Activated CD4-positive, alpha-beta T cell treated with anti-CD3 and anti-CD28 coated beads, Interleukin-2, Interleukin-4, amounts not matched to agents 100 ng/mL and 50 ng/mL, durations not matched to agents 16 hours and 8 hours (primary cell): ENCODE results near the gene NFYC.
"Not testable (repeated sequence)": the region's sequence is repeated elsewhere in the genome, so short reads cannot be mapped to it uniquely, and the experiment has no call there.

ENCODE experiments used
- DNase-seq: peaks from one replicate; pipeline ENCODE4 v3.0.0-alpha.2; 2020; ENCODE audit warnings: low spot score

NFYC gene

GRCh38 chr1:40706626-40707025, 15.1 kb downstream of the NFYC start:
- no peak for DNase-seq

DNA sequence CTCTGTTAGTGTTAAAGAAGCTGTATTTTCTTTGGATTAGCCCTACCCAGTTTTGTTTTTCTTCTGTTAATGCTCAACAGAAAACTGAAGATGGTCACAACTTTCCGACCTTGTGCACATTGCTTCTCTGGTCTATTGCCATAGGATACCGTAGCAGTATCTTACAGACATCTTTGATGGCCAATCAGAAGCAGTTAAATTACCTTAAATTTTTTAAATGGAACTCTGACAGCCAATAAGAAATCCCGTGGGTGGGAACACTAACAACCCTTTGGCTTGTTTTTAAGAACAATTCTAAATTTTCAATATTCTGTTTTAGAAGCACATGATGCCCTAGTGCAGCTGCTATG, 17.2 kb downstream of the NFYC start:
- peak; percentile 22 for DNase-seq

GRCh38 chr1:40709100-40709801, 17.7 kb downstream of the NFYC start:
- peak; percentile 74 for DNase-seq

- DNase-seq: no peak
Measured at GRCh38 chr1:40709802-40710278, 18.3 kb downstream of the NFYC start.

DNA sequence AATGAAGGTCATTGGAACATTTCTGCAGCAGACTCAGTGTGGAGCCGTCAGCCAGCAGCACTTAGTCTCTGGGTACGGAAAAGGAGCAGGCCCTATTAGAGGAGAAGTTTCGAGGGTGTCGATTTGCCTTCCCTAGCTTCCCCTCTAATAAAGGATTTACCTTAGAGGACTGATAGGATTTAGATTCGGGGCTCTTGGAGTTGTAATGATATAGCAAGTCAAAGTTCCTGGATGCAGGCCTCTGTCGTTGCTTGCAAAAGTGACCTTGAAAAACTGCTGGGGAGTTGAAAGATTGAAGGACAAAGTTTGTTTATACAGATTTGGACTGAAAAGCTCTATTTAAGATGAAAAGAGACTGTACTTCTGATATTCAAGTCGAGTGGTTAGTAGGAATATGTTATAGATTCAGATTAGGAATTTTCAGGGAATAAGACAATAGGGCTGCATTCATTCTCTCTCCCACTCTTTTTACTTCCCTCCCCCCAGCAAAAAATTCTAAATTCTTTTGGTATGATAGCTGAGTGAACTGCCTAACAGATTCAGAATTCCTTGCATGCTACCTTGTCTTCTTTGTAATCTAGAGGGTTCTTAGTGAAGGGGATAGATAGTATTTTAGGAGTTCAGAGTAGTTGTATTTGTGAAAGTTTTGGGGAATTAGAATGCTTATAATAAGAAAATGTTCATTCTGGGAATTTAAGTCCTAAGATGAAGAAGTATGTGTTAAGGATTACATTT, 19.2 kb downstream of the NFYC start:
- DNase-seq: no peak

DNA sequence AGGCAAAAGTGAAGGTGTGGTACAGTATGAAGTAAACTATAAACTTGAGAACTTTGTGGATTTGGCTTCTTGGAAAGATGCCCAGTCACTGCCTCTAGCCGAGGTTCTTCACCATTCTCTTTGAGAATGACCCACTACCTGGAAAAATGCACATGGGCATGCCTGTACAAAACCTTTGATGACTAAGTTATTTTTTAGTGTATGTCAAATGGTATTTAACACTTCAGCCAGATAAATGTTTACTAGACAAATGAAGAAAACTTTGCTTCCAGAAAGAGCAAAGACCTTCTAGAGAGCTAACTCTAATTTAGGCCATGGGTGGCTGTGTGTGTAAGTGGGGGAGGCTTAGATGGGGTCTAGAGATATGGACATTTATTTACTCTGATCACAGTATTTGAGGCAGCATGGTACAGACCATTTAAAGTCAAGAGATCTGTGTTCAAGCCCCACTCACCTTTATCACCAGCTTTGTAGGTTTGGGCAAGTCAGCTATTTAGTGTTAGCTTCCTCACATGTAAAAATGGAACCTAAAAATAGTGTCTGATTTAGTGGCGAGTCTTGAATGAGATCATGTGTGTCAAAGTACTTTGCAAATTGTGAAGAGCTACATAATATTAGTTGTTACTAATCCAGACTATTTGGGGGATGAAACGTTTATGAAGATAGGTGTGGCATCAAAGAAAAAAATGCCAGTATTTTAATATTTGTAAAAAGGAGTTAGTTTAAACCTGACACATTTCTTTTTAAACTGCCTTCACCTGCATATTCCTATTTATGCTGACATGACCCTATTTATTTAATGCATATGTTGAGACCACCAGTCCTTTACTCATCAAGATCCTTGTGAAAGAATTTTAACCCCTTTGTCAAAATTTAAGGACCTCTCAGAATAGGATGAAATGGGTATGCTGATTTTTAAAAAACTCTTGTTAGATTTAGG, 20.2 kb downstream of the NFYC start:
- no peak for DNase-seq

DNA sequence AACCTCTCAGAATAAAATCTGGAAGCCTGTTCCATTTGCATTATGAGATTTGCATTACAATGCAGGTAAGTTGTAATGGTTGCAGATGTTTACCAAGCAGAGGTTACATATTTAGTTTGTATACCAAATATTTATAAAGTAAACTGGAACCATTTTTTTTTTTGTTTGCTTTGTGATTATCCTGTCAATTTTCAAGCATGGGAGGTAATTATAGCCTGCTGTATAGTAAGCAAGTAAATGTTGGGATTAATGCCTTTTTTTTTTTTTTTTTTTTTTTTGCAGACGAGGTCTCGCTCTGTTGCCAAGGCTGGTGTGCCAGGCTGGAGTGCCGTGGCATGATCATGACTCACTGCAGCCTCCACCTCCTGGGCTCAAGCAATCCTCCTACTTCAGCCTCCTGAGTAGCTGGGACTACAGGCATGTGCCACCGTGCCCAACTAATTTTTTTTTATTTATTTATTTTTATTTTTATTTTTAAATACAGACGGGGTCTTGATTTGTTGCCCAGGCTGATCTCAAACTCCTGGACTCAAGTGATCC, 21.0 kb downstream of the NFYC start:
- DNase-seq: no peak

- peak; percentile 31 for DNase-seq
Measured at GRCh38 chr1:40712997-40713396, 21.5 kb downstream of the NFYC start.

GRCh38 chr1:40715491-40716059, 24.1 kb downstream of the NFYC start:
- no peak for DNase-seq

GRCh38 chr1:40717065-40717464, 25.6 kb downstream of the NFYC start:
- DNase-seq: no peak

GRCh38 chr1:40717955-40718354, 26.5 kb downstream of the NFYC start:
- DNase-seq: no peak

DNA sequence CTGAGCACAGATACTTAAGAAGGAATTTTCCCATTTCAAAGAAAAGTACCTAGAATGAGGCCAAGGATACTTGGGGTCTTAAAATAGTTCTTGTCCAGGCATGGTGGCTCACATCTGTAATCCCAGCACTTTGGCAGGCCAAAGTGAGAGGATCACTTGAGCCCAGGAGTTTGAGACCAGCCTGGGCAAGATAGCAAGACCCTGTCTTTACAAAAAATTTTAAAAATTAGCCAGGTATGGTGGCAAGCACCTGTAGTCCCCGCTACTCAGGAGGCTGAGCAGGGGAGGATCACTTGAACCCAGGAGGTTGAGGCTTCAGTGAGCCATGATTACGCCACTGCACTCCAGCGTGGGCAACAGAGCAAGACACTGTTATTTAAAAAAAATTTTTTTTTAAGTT, 29.0 kb downstream of the NFYC start:
- DNase-seq: no peak

GRCh38 chr1:40722622-40723021, 31.1 kb downstream of the NFYC start:
- no peak for DNase-seq

- no peak for DNase-seq
Measured at GRCh38 chr1:40723196-40723955, 31.9 kb downstream of the NFYC start.

GRCh38 chr1:40727662-40728061, 36.2 kb downstream of the NFYC start:
- not testable (repeated sequence) for DNase-seq

DNA sequence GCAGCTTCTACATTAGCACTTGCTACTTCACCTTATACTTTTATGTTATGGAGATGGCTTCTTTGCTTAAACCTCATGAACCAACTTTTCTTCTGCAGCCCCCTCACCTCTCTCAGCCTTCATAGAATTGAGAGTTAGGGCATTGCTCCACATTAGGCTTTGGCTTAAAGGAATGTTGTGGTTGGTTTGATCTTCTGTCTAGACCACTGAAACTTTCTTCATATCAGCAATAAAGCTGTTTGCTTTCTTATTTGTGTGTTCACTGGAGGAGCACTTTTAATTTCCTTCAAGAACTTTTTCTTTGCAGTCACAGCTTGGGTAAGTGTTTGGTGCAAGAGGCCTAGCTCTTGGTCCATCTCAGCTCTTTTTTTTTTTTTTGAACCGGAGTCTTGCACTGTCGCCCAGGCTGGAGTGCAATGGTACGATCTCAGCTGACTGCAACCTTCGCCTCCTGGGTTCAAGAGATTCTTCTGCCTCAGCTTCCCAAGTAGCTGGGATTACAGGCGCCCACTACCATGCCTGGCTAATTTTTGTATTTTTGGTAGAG, 37.9 kb downstream of the NFYC start:
- DNase-seq: not testable (repeated sequence)

GRCh38 chr1:40732756-40733301, 41.3 kb downstream of the NFYC start:
- no peak for DNase-seq

GRCh38 chr1:40734882-40735628, 43.6 kb downstream of the NFYC start:
- no peak for DNase-seq

DNA sequence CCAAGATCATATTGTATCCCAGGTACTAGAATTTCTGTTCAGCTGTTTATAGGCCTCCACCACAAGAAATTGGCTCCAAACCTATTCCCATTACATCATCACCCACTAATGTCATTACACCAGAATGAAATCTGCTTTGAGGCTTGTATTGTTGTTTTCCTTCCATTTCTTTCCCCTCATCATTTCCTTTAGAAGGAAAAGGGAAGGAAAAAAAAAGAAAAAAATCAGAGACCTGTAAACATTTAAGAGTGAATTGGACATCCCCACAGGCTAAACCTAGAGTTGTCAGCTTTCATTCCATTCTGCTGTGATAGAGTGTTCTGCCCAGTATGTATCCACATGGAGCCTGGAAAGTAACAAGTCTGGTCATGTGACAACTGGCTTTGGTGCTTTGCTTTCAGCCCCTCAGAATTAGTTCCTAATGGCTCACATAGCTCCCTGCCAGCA, 44.6 kb downstream of the NFYC start:
- no peak for DNase-seq

- DNase-seq: no peak
Measured at GRCh38 chr1:40738831-40739230, 47.3 kb downstream of the NFYC start.
